IPS-15b (cell line): Measurements from ENCODE around the gene RADIL.

Experiments
- H3K27me3 ChIP-seq: one replicate; pipeline ENCODE4 v1.6.1; 2013; ENCODE audit warnings: low read length; ENCODE audit not compliant: control insufficient read depth, insufficient read depth
- H3K36me3 ChIP-seq: one replicate; pipeline ENCODE4 v1.6.1; 2013; ENCODE audit warnings: low read length; ENCODE audit not compliant: control insufficient read depth, insufficient read depth
- H3K4me1 ChIP-seq: one replicate; pipeline ENCODE4 v1.6.1; 2013; ENCODE audit warnings: mild to moderate bottlenecking, low read length; ENCODE audit not compliant: control insufficient read depth, insufficient read depth
- H3K4me3 ChIP-seq: one replicate; pipeline ENCODE4 v1.5.1; 2013; ENCODE audit warnings: low read depth, low read length
- H3K9ac ChIP-seq: one replicate; pipeline ENCODE4 v1.6.1; 2013; ENCODE audit warnings: low read depth, mild to moderate bottlenecking, low read length
- H3K9me3 ChIP-seq: one replicate; pipeline ENCODE4 v1.6.1; 2013; ENCODE audit warnings: mild to moderate bottlenecking, low read length; ENCODE audit not compliant: control insufficient read depth, insufficient read depth

Gene RADIL

DNA sequence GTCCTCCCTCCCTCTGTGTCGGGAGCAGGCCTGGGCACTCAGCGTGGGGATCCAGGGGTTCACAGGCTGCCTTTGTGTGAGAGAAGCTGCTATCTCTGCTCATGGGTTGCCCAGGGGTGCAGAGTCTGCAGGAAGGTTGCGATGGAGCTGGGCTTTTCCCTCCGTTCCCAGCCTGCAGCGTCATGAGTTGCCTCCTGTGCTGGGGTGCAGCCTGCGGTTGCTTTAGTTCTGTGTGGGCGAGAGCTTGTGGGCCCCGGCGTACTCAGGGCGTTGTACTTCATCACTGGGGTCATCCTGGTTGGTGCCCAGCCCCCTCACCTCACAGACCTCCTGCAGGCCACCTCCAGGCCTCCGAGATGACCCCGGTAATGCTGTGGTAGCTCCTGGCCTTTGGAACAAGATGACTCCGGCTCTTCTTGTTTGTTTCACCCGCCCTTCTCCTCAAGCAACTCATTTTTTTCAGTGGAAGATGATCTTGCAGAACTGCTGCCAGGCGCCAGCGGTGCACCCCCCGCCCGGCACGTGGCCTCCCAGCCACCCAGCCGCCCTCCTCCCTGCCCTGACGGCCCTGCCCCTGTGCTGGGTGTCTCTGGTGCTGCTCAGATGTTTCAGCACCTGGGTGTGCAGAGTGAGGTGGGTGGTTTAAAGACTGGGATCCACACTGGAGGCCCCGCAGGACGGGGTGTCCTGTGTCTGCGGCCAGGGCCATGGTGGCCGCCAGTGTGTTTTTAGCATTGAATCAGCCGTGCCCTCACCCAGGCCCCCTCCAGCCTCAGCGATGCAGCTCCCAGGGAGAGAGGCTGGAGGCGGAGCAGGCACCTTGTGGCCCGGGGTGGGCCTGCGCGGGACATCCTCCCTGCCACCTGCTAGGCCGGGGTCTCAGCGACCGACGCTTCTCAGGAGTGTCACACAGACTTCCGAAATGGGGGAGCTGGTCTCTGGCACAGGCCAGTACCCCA, 100.9 kb downstream of the RADIL start:
- Histone ChIP-seq H3K9ac (no peak overlapping the region), H3K9me3 (no peaks in the 10 kb centered on the region), H3K27me3 (no peaks in the 10 kb centered on the region), H3K4me1 (no peaks in the 10 kb centered on the region), H3K36me3 (peaks cover 47% of the 10 kb centered on the region), H3K4me3 (no peak overlapping the region)

DNA sequence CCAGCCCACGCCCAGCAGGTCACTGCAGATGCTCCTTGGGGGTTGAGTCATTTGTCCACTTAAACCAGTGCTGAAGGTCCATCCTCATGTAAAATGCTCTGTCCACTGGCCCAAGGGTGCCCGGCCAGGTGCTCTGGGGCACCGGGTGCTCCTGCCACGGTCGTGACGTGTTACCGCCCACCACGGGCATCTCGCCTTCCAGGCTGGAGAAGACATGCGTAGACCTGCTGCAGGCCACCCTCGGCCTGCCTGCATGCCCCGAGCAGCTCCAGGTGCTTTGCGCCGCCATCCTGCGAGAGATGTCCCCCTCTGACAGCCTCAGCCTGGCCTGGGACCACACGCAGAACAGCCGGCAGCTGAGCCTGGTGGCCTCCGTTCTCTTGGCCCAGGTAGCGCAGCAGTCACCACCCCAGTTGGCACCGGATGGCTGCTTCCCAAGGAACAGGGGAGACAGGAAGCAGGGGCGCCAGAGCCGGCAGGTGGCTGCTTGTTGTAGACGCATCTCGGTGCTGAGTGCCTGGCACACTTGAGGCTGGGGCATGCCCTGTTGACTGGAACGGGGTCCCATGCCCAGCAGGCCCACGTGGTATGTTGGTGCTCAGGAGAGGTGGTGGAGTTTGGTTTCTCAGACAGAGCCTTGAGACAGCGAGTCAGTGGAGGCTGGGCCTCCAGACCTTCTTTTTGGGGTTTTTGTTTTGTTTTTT, 102.0 kb downstream of the RADIL start:
- Histone ChIP-seq H3K9me3 (no peaks in the 10 kb centered on the region), H3K4me1 (no peaks in the 10 kb centered on the region), H3K36me3 (peaks cover 45% of the 10 kb centered on the region), H3K27me3 (no peaks in the 10 kb centered on the region), H3K9ac (no peak overlapping the region), H3K4me3 (no peak overlapping the region)

DNA sequence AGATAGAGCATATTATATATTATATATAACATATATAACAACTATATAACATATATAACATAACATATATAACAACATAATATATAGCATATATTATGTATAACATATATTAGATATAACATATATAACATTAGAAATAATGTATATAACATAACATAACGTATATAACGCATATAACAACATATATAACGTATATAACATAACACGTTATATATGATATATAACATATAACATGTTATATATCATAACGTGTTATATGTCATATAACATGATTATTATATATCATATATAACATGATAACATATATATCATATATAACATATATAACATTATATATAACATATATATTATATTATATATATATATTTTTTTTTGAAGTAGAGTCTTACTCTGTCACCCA, 104.4 kb downstream of the RADIL start:
- peaks cover 31% of the 10 kb centered on the region for H3K36me3 ChIP-seq
- H3K4me3 ChIP-seq, result no peak overlapping the region
- no peaks in the 10 kb centered on the region for H3K9me3 ChIP-seq
- peaks cover 5% of the 10 kb centered on the region for H3K4me1 ChIP-seq
- no peaks in the 10 kb centered on the region for H3K27me3 ChIP-seq
- no peak overlapping the region for H3K9ac ChIP-seq

DNA sequence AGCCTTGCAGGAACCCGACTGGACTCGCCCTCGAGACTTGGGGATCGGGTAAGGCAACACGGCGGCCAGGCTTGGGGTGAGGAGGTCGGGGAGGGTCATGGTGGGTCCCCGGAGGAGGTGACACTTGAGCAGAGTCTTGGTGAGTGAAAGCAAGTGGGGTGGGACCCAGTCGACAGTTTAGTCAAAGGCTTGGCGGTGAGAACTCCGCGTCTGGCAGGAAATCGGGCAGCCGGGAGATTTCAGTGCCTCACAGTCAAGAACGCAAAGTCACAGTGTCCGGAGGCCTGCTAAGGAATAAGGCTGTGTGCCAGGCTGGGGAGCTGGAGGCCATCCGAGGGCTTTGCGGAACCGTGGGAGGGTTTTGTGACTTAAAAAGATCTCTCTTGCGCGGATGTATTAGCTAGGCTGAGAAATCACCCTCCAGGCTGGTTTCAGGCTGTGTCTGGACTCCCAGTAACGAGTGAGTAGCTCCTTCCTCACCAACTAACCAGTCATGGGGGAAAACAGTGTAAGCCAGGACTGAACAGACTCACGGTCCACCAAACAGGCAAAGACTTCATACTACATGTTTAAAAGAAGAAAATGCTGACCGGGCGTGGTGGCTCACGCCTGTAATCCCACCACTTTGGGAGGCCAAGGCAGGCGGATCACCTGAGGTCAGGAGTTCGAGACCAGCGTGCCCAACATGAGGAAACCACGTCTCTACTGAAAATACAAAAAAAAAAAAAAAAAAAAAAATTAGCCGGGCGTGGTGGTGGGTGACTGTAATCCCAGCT, 107.5 kb downstream of the RADIL start:
- Histone ChIP-seq H3K36me3 (peaks cover 5% of the 10 kb centered on the region), H3K4me3 (peak overlapping the region; percentile 93), H3K9ac (peak overlapping the region; percentile 83), H3K9me3 (no peaks in the 10 kb centered on the region), H3K4me1 (peaks cover 5% of the 10 kb centered on the region), H3K27me3 (no peaks in the 10 kb centered on the region)

DNA sequence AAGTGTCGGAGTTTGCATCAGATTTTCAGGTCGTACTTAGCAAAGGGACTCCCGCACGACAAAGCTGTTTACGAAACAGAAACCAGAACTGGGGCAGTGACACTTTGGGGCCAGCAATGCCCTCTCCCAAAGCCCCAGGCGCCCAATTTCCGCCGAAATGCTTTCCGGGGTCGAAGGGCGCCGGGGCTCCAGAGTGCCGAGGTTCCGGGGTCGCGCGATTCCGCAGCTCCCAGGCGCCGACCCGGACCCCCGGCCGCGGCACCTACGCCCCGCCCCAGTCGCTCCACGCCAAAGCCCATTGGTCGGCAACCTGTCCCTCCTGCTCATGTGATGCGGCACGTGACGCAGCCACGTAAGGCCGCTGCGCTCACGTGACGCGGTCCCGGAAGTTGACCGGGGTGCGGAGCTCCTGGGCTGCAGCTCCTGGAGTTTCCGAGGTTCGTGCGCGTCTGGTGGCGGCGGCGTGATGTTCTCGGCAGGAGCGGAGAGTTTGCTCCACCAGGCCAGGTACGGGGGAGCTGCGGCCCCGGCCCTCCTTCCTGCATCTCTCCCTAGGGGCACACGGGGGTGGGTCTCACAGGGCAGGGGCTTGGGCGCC, 108.2 kb downstream of the RADIL start, which contains the start of gene AP5Z1:
TSS of gene AP5Z1 (plus strand) at position 374 of the 598 bp plus-strand sequence. CDS start at position 467, 93 bp downstream.
- H3K27me3 ChIP-seq, result no peaks in the 10 kb centered on the region
- peaks cover 5% of the 10 kb centered on the region for H3K4me1 ChIP-seq
- H3K36me3 ChIP-seq, result peaks cover 3% of the 10 kb centered on the region
- H3K9ac ChIP-seq, result peak within 1 kb of the TSS; percentile 87
- no peaks in the 10 kb centered on the region for H3K9me3 ChIP-seq
- peak within 1 kb of the TSS; percentile 93 for H3K4me3 ChIP-seq

- Histone ChIP-seq H3K9me3 (no peaks in the 10 kb centered on the region), H3K36me3 (peaks cover 3% of the 10 kb centered on the region), H3K27me3 (no peaks in the 10 kb centered on the region), H3K4me3 (peak overlapping the region; percentile 93), H3K4me1 (peaks cover 5% of the 10 kb centered on the region), H3K9ac (peak overlapping the region; percentile 87)
These were observed 108.8 kb downstream of the RADIL start for GRCh38 chr7:4774658-4775249.

DNA sequence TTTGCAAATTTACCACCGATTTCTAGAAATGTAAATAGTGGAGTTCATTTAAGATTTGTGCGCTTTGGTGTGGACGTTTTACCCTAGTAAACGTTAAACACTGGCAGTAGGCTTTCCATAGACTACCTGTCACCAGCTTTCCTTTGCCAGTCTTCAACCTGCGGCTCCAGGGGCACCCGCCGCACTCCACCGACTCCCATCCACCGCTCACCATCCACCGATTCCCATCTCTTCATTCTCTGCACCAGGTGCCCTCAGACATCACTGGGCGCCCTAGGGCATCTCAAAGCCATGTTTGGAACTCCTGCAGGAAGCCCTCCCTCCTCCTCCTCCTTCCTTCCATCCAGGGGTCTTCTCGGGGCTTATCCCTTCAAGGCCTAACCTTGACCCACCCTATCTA, 109.5 kb downstream of the RADIL start:
- Histone ChIP-seq H3K36me3 (peaks cover 3% of the 10 kb centered on the region), H3K9ac (no peak overlapping the region), H3K4me3 (no peak overlapping the region), H3K9me3 (no peaks in the 10 kb centered on the region), H3K4me1 (peaks cover 5% of the 10 kb centered on the region), H3K27me3 (no peaks in the 10 kb centered on the region)

DNA sequence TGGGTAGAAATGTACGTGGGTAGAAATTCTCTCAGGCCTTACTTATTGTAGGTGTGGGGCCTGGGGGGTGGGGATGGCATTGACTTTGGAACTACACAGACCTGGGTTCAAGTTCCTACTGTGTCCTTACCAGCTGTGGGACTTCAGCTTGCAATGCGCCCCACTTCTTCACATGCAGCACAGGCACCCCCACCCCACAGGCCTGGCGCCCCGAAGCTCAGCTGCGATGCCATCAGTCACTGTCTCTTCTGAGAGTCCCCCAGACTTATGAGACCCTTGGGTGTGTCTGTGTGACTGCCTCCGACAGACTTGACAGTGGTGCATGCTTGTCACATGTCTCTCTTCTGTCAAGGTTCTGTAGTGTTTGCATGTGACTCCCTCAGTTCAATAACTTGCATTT, 111.2 kb downstream of the RADIL start:
- H3K9me3 ChIP-seq, result no peaks in the 10 kb centered on the region
- H3K4me3 ChIP-seq, result no peak overlapping the region
- no peak overlapping the region for H3K9ac ChIP-seq
- H3K27me3 ChIP-seq, result no peaks in the 10 kb centered on the region
- peaks cover 3% of the 10 kb centered on the region for H3K36me3 ChIP-seq
- H3K4me1 ChIP-seq, result peaks cover 5% of the 10 kb centered on the region

GRCh38 chr7:4771737-4772136, 111.8 kb downstream of the RADIL start:
- no peak overlapping the region for H3K4me3 ChIP-seq
- H3K27me3 ChIP-seq, result no peaks in the 10 kb centered on the region
- H3K36me3 ChIP-seq, result peaks cover under 1% of the 10 kb centered on the region
- no peak overlapping the region for H3K9ac ChIP-seq
- H3K4me1 ChIP-seq, result peaks cover 5% of the 10 kb centered on the region
- H3K9me3 ChIP-seq, result no peaks in the 10 kb centered on the region

GRCh38 chr7:4770886-4771285, 112.6 kb downstream of the RADIL start:
- no peaks in the 10 kb centered on the region for H3K27me3 ChIP-seq
- H3K36me3 ChIP-seq, result no peaks in the 10 kb centered on the region
- H3K9ac ChIP-seq, result no peak overlapping the region
- no peaks in the 10 kb centered on the region for H3K9me3 ChIP-seq
- H3K4me3 ChIP-seq, result no peak overlapping the region
- H3K4me1 ChIP-seq, result peaks cover 5% of the 10 kb centered on the region

GRCh38 chr7:4769761-4770160, 113.8 kb downstream of the RADIL start:
- no peaks in the 10 kb centered on the region for H3K9me3 ChIP-seq
- peaks cover 3% of the 10 kb centered on the region for H3K4me1 ChIP-seq
- no peaks in the 10 kb centered on the region for H3K36me3 ChIP-seq
- no peaks in the 10 kb centered on the region for H3K27me3 ChIP-seq
- no peak overlapping the region for H3K9ac ChIP-seq
- H3K4me3 ChIP-seq, result no peak overlapping the region
